Measurements from ENCODE around the gene CELA1.
"Not testable (repeated sequence)": the region's sequence is repeated elsewhere in the genome, so short reads cannot be mapped to it uniquely, and the experiment has no call there.

Gene CELA1

DNA sequence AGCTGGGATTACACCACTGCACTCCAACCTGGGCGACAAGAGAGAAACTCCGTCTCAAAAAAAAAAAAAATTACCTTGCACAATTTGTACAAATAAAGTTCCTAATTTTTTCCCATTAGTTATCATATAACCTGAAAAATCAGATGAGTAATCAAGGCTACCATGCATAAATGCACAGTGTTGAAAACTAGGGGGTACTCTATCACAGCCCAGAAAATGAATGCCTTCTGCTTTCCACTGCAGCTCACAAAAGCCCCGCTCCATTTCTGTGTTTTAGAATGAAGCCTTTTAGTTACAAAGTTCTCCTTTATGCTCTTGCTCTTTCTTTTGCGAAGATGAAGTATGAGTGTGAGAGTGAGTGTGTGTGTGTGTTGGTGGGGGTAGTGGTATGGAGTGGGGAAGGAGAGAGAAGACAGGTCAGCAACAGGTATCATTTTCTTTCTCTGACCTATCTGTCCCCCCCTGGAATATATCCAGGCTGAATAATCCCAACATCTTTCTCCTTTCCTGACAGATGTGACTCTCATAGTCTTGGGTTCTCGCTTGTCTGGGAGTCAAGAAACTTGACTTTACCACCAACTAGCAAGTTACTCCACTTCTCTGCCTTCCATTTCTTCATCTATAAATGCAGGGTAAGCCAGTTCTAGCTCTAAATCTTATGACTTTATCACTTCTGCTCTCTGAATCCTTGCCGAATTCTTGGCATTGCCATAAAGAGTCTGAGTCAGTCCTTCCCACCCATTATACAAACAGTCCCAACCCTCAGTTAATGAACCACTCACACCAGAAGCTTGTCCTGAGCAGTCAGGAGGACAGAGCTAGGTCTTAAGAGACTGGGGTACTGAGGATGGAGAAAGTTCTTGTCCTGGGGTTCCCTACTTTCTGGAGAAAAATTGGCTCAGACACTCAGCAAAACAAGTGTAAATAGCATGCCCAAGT lies 38.6 kb downstream of the CELA1 start:
- no peak for DNase-seq

DNA sequence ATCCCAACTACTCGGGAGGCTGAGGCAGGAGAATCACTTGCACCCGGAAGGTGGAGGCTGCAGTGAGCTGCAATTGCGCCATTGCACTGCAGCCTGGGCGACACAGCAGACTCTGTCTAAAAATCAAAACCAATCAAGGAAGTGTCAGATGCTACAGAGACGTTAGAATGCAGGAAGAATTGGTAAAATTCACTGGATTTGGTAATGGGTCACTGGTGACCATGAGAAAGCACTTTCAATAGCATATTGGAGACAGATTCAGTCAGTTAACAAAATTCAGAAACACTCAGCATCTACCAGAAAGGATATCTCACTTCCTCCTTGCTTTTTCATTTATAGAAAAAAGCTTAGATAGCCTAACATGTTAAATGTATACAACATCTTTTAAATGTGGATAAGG lies 40.0 kb downstream of the CELA1 start:
- DNase-seq: no peak

GRCh38 chr12:51300768-51301167 lies 45.7 kb downstream of the CELA1 start:
- DNase-seq: not testable (repeated sequence)

DNA sequence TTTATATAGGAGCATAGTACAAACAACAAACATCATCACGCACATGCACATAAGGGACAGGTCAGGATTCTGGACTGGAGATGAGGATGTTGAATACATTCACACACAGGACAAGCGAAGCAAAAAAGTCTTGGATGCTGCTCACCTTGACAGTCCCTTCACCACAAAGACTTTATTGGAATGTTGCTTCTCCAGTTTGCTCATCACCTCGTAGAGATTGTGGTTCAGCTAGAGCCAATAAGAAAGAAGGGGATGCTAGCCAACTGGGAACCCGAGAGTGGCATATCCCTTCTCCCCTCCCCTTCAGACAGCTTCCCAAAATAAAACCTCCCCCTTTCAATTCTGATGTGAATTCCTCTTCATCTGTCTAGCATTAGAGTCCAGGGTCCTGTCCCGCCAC lies 50.8 kb downstream of the CELA1 start:
- no peak for DNase-seq

DNA sequence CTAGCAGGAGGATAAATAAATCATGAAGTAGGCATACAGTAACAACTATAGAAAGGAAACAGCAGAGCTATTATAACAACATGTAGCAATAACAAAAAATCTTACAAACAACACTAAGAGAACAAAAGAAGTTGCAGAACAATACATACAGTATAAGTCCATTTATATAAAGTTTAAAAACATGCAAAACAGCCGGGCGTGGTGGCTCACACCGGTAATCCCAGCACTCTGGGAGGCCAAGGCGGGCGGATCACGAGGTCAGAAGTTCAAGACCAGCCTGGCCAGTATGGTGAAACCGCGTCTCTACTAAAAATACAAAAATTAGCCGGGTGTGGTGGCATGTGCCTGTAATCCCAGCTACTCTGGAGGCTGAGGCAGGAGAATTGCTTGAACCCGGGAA lies 52.4 kb downstream of the CELA1 start:
- DNase-seq: not testable (repeated sequence)

- no peak for DNase-seq
These were observed 52.8 kb downstream of the CELA1 start for GRCh38 chr12:51293696-51294095.

- DNase-seq: not testable (repeated sequence)
These were observed 54.6 kb downstream of the CELA1 start for GRCh38 chr12:51291603-51292513.

GRCh38 chr12:51285843-51286242 lies 60.6 kb downstream of the CELA1 start:
- DNase-seq: no peak

- DNase-seq: no peak
These were observed 65.1 kb downstream of the CELA1 start for GRCh38 chr12:51281202-51281924.

Measured in stimulated activated CD4-positive, alpha-beta T cell treated with anti-CD3 and anti-CD28 coated beads, Interleukin-2, amount 100 ng/mL, for 48 hours (primary cell).